Peyer's patch (tissue), 4 donors: ENCODE measurements around the gene ARHGDIG.

ENCODE experiments used
- POLR2A ChIP-seq, 2 donors: fragments of 450-650 bp; IDR thresholded peaks; one replicate each; pipeline ENCODE4 v1.5.1; 2017; ENCODE audit warnings: antibody characterized with exemption in 2 of 2, mild to moderate bottlenecking in 2 of 2, moderate library complexity in 2 of 2
- TF ChIP-seq, protein P1 (sequence below), 6 experiments: fragments of 450-650 bp in 4 of 6; fragments of 200-600 bp in 2 of 6; sonication (generic) in 1 of 6; IDR thresholded peaks; one replicate each; pipeline ENCODE4 v1.5.1; 2017 to 2019; ENCODE audit warnings: antibody characterized with exemption in 6 of 6, mild to moderate bottlenecking in 3 of 6, moderate library complexity in 1 of 6

DNA sequence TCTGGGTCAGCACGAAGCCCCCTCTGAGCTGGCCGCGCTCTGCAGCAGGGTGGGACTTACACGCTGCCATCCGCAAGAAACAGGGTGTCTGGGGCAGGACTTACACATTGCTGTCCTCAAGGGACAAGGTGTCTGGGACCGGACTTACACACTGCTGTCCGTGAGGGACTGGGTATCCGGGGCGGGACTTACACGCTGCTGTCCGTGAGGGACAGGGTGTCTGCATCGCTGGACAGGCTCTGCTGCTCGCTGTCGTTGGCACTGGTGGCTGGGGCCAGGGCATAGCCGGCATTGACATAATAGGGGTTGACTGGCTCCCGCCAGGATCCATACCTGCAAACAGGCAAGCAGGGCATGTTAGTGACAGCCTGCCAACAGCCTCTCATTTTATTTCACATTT is 34.0 kb downstream of the ARHGDIG start:
- TF ChIP-seq, protein P1, sequence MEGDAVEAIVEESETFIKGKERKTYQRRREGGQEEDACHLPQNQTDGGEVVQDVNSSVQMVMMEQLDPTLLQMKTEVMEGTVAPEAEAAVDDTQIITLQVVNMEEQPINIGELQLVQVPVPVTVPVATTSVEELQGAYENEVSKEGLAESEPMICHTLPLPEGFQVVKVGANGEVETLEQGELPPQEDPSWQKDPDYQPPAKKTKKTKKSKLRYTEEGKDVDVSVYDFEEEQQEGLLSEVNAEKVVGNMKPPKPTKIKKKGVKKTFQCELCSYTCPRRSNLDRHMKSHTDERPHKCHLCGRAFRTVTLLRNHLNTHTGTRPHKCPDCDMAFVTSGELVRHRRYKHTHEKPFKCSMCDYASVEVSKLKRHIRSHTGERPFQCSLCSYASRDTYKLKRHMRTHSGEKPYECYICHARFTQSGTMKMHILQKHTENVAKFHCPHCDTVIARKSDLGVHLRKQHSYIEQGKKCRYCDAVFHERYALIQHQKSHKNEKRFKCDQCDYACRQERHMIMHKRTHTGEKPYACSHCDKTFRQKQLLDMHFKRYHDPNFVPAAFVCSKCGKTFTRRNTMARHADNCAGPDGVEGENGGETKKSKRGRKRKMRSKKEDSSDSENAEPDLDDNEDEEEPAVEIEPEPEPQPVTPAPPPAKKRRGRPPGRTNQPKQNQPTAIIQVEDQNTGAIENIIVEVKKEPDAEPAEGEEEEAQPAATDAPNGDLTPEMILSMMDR (IDR thresholded peaks at IDR 0.05) = no peak
- no peak for TF ChIP-seq POLR2A (IDR thresholded peaks at IDR 0.05)
